ENCODE data around the gene PGBD5. TPM values are rescaled to one million over a fixed set of nuclear protein-coding genes. Genes with fewer than 3 reads are reported as not detected.

Gene PGBD5
- polyA plus RNA-seq, 1 of the 3 experiments (the other 2 are of a cell fraction), result 0.15 TPM

DNA sequence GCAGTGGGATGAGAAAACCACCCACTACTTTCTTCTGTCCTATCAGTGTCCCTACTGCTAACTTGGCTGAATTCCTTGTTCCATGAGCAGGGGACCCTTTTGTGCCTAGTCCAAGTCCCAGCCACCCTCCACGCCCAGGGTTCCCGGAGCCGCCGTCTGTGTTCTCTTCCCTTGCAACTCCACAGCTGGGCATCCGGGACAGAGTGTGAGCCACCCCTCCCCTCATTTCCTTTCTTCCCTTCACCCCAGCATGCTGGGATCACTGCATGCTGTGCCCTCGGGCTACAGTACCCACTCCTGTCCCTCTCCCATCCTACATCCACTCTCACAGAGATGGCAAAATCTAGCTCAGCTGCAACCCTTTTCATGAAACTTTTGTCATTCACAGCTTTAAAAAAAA is 44.5 kb downstream of the PGBD5 start:
- Histone ChIP-seq H3K9me2 (no peaks in the 10 kb centered on the region), H3K9ac (no peak overlapping the region), H3K36me3 (replicated peaks in 1 of 2; ENCODE audit: control insufficient read depth in 1 of 2, insufficient read depth in 2 of 2, low read length in 1 of 2) (no peaks in the 10 kb centered on the region), H3K79me2 (ENCODE audit: insufficient read depth) (no peaks in the 10 kb centered on the region), H3K4me1 (ENCODE audit: control insufficient read depth in 1 of 2, insufficient read depth in 2 of 2, low read depth in 1 of 2, low read length in 1 of 2) (peaks cover 0 to 30% of the 10 kb centered on the region in 2 experiments; a peak in 2 of 4 replicates), H3K4me3 (ENCODE audit: low read depth in 2 of 2, low read length in 1 of 2) (no peak overlapping the region), H3K27me3 (ENCODE audit: insufficient read depth) (no peaks in the 10 kb centered on the region), H4K20me1 (ENCODE audit: insufficient read depth) (no peaks in the 10 kb centered on the region), H3K9me3 (no peaks in the 10 kb centered on the region), H3F3A (replicated peaks; ENCODE audit: insufficient read depth) (no peaks in the 10 kb centered on the region), H2AFZ (ENCODE audit: low read depth) (no peak overlapping the region), H3K4me2 (no peak overlapping the region), H3K27ac (ENCODE audit: low read depth in 2 of 2, low read length in 1 of 2) (peak overlapping the region in 1 of 2 experiments; percentile 86; a peak in 2 of 4 replicates)
- CTCF ChIA-PET, result interaction anchor here (0.7 kb wide), 1 partner anchor 415 kb away, joined by 3 read pairs; no protein-coding TSS in a partner anchor
- POLR2A ChIA-PET, result no interaction called here
- TF ChIP-seq SMC3 (IDR thresholded peaks at IDR 0.05; ENCODE audit: low read depth, low read length), result no peak
- TF ChIP-seq TCF12 (IDR thresholded peaks at IDR 0.05), result no peak
- no peak for TF ChIP-seq TEAD4 (IDR thresholded peaks at IDR 0.05; ENCODE audit: borderline replicate concordance, insufficient read depth)
- peak; percentile 47 for DNase-seq
- 61% methylated on average over 6 of the region's 6 CpGs for WGBS (ENCODE audit: low lambda C conversion rate)

DNA sequence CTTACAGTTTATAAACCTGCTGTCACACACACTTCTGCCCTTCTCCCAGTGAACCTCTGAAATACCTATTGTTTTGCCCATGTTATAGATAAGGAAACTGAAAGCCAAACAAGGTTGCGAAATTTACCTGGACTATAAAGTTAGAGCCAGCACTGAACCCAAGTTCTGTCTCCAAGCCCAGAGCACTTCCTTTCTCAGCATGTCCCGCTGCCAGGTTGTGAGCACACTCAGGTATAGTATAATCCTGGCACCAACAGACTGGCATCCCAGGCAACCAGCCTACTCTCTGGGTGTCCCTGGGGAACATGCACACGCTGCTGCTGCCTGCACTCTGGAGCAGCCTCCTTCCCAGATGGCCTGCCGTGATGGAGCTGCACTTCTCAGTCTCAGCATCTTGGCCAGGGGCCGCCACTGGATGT is 45.1 kb downstream of the PGBD5 start:
- no peak overlapping the region for H3K4me3 ChIP-seq (ENCODE audit: low read depth in 2 of 2, low read length in 1 of 2)
- H3K4me1 ChIP-seq (ENCODE audit: control insufficient read depth in 1 of 2, insufficient read depth in 2 of 2, low read depth in 1 of 2, low read length in 1 of 2), result peaks cover 0 to 36% of the 10 kb centered on the region in 2 experiments; a peak in 2 of 4 replicates
- H2AFZ ChIP-seq (ENCODE audit: low read depth), result no peak overlapping the region
- no peaks in the 10 kb centered on the region for H3K9me2 ChIP-seq
- 19% methylated on average over 5 of the region's 5 CpGs for WGBS (ENCODE audit: low lambda C conversion rate)
- peak; percentile 40 for DNase-seq
- H3K9ac ChIP-seq, result no peak overlapping the region
- H3K27ac ChIP-seq (ENCODE audit: low read depth in 2 of 2, low read length in 1 of 2), result peak overlapping the region in 1 of 2 experiments; percentile 86; a peak in 2 of 4 replicates
- no peaks in the 10 kb centered on the region for H3K9me3 ChIP-seq
- ChIA-PET POLR2A (no interaction called here), CTCF (no interaction called here)
- H4K20me1 ChIP-seq (ENCODE audit: insufficient read depth), result no peaks in the 10 kb centered on the region
- TF ChIP-seq, protein P1, sequence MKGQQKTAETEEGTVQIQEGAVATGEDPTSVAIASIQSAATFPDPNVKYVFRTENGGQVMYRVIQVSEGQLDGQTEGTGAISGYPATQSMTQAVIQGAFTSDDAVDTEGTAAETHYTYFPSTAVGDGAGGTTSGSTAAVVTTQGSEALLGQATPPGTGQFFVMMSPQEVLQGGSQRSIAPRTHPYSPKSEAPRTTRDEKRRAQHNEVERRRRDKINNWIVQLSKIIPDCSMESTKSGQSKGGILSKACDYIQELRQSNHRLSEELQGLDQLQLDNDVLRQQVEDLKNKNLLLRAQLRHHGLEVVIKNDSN (IDR thresholded peaks at IDR 0.05; ENCODE audit: borderline replicate concordance, low read depth), result no peak
- TF ChIP-seq SMC3 (IDR thresholded peaks at IDR 0.05; ENCODE audit: low read depth, low read length), result no peak
- TF ChIP-seq, protein P2, sequence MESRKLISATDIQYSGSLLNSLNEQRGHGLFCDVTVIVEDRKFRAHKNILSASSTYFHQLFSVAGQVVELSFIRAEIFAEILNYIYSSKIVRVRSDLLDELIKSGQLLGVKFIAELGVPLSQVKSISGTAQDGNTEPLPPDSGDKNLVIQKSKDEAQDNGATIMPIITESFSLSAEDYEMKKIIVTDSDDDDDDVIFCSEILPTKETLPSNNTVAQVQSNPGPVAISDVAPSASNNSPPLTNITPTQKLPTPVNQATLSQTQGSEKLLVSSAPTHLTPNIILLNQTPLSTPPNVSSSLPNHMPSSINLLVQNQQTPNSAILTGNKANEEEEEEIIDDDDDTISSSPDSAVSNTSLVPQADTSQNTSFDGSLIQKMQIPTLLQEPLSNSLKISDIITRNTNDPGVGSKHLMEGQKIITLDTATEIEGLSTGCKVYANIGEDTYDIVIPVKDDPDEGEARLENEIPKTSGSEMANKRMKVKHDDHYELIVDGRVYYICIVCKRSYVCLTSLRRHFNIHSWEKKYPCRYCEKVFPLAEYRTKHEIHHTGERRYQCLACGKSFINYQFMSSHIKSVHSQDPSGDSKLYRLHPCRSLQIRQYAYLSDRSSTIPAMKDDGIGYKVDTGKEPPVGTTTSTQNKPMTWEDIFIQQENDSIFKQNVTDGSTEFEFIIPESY (IDR thresholded peaks at IDR 0.05; ENCODE audit: borderline replicate concordance, low read depth), result no peak
- no peaks in the 10 kb centered on the region for H3K36me3 ChIP-seq (replicated peaks in 1 of 2; ENCODE audit: control insufficient read depth in 1 of 2, insufficient read depth in 2 of 2, low read length in 1 of 2)
- no peaks in the 10 kb centered on the region for H3K79me2 ChIP-seq (ENCODE audit: insufficient read depth)
- no peak overlapping the region for H3K4me2 ChIP-seq
- no peaks in the 10 kb centered on the region for H3K27me3 ChIP-seq (ENCODE audit: insufficient read depth)
- H3F3A ChIP-seq (replicated peaks; ENCODE audit: insufficient read depth), result no peaks in the 10 kb centered on the region

DNA sequence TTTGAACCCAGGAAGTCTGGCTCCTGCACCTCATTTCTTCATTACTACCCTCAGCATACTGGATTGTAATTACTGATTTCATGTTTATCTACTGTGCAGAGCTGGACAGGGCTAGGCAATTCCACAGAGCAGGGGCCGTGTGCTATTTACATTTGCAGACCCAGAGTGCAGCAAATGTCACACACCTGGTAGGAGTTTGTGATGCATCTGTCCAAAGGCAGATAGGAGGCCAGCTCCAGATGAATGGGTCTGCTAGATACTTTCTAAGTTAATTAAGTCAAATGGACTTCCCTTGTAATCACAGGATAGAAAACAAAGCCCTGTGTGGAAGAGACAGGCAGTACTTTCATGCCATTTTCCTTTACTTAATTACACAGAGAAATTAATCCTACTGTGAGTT is 46.2 kb downstream of the PGBD5 start:
- no peaks in the 10 kb centered on the region for H3K27me3 ChIP-seq (ENCODE audit: insufficient read depth)
- H3K9ac ChIP-seq, result no peak overlapping the region
- no peaks in the 10 kb centered on the region for H3K9me3 ChIP-seq
- DNase-seq, result peak; percentile 45
- ChIA-PET POLR2A (no interaction called here), CTCF (interaction anchor here (1.2 kb wide), 1 partner anchor 46 kb away, joined by 4 read pairs; the partner anchor contains the start of gene PGBD5)
- H3K36me3 ChIP-seq (replicated peaks in 1 of 2; ENCODE audit: control insufficient read depth in 1 of 2, insufficient read depth in 2 of 2, low read length in 1 of 2), result no peaks in the 10 kb centered on the region
- H3K79me2 ChIP-seq (ENCODE audit: insufficient read depth), result no peaks in the 10 kb centered on the region
- H3F3A ChIP-seq (replicated peaks; ENCODE audit: insufficient read depth), result no peaks in the 10 kb centered on the region
- no peak overlapping the region for H2AFZ ChIP-seq (ENCODE audit: low read depth)
- no peak overlapping the region for H3K4me3 ChIP-seq (ENCODE audit: low read depth in 2 of 2, low read length in 1 of 2)
- no peak overlapping the region for H3K4me2 ChIP-seq
- peak overlapping the region in 1 of 2 experiments; percentile 86; a peak in 2 of 4 replicates for H3K27ac ChIP-seq (ENCODE audit: low read depth in 2 of 2, low read length in 1 of 2)
- TF ChIP-seq EP300 (IDR thresholded peaks at IDR 0.05; ENCODE audit: borderline replicate concordance in 1 of 2, low read depth in 1 of 2, low read length in 1 of 2) (peak in 1 of 2 experiments; percentile 69; a peak in 1 of 4 replicates), FOXJ3 (CRISPR knock-in tag; IDR thresholded peaks at IDR 0.05) (peak; percentile 76), RCOR1 (IDR thresholded peaks at IDR 0.05; ENCODE audit: low read length) (peak; percentile 15; the same call in 1 of the 2 replicates), GATA2 (CRISPR knock-in tag; IDR thresholded peaks at IDR 0.05) (peak; percentile 72), EZH2phosphoT487 (IDR thresholded peaks at IDR 0.05; ENCODE audit: borderline replicate concordance, low read depth) (no peak)
- TF ChIP-seq, protein P3, sequence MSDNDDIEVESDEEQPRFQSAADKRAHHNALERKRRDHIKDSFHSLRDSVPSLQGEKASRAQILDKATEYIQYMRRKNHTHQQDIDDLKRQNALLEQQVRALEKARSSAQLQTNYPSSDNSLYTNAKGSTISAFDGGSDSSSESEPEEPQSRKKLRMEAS (IDR thresholded peaks at IDR 0.05; ENCODE audit: low read depth), result no peak
- WGBS (ENCODE audit: low lambda C conversion rate), result 10% methylated on average over 1 of the region's 1 CpG
- no peaks in the 10 kb centered on the region for H3K9me2 ChIP-seq
- no peaks in the 10 kb centered on the region for H4K20me1 ChIP-seq (ENCODE audit: insufficient read depth)
- H3K4me1 ChIP-seq (ENCODE audit: control insufficient read depth in 1 of 2, insufficient read depth in 2 of 2, low read depth in 1 of 2, low read length in 1 of 2), result peaks cover 0 to 45% of the 10 kb centered on the region in 2 experiments; a peak in 2 of 4 replicates

All from SK-N-SH (cell line).